ENCODE data around the gene SENP8.

SENP8 gene

GRCh38 chr15:72175186-72176044 lies 57.2 kb downstream of the SENP8 start:
- no peak for DNase-seq (ENCODE audit: low read depth, low spot score)

GRCh38 chr15:72176159-72176558 lies 58.0 kb downstream of the SENP8 start:
- no peak for DNase-seq (ENCODE audit: low read depth, low spot score)

DNA sequence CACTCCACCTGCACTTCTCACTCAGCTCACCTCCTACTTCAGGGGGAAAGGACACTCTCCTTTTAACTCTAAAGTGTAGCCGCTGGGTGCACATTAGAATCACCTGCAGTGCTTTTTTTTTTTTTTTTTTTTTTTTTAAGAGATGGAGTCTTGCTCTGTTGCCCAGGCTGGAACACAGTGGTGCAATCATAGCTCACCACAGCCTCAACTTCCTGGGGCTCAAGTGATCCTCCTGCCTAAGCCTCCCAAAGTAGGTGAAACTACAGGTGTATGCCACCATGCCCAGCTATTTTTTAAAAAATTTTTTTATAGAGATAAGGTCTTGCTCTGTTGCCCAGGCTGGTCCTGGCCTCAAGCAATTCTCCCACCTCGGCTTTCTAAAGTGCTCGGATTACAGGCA lies 58.5 kb downstream of the SENP8 start:
- DNase-seq (ENCODE audit: low read depth, low spot score) = no peak

DNA sequence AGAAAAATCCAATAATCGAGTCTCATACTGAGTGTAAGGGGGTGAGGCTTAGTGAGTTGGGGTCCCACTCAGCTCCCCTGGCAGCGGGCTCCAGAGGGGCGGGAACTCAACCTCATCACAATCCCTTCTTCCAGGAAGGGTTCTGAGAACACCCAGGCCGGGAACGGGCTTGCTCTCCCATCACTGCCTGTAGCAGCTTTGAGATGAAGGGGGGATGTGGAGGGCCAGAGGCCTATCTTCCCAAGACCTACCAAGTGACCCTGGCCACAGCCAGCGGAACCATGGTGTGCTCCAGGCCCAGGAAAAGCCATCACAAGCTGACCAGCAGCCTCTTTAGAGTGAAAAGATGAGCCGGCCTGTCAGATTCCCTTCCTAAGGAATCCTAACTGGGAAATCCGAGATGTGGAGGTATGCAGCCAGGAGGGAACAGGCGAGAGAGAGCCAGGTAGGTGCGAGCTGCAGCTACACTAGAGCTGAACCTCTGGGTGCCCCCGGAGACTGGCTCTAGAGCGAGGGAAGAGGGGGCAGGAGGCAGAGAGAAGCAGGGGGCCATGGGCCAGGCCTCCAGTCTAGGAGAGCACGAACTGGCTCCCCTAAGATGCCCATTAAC lies 60.9 kb downstream of the SENP8 start:
- DNase-seq (ENCODE audit: low read depth, low spot score) = no peak

DNA sequence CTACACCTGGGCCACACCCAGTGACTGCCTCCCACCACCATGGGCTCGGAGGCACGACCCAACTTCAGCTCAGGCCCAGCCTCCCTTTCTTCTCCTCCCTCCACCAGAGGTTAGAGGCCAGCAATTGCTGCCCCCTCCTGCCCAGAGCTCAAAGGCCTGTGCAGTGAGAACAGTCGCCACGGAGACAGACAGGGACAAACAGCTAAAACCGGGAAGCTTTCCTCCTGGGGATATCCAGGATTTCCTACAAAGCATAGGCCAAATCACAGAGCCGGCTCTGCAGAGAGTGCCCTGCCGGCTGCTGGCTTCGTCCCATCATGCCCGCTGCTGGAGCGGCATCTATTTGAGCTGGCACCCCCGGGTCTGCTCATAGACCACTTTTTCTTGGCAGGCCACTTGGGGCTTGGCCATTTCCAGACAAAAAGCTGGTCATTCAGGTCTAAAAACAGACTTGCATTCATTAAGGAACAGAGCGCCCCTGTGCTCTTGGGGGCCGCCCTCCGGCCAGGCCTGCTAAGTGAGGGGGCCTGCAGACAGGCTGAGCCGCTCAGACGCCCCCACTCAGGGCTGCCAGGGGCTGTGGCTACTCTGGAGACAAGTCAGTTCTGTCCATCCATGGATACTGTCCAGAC lies 61.9 kb downstream of the SENP8 start:
- peak; percentile 59 for DNase-seq (ENCODE audit: low read depth, low spot score)

DNA sequence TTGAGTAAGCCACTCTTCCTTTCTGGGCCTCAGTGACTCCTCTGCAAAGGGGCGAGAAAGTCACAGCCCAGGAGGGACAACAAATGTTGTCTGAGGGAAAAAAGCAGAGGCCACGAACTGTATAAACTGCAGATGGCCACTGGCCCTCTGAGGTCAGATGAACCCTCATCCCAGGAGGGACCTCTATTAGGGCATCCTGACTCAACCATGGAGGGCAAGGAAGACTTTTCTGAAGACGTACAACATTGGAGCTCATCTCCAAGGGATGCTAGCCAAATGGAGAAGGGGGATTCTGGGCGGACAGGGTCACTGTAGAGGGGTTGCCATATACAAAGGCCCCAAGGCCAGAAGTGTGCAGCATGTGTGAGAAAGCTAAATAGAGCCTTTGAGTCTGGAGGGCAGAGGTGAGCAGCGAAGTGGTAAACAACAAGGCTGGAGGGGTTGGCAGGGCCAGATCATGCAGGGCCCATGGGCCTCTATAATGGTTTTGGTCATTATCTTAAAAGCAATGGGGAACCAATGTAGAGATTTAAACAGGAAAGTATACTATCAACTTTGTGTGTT lies 62.6 kb downstream of the SENP8 start:
- DNase-seq (ENCODE audit: low read depth, low spot score) = no peak

DNA sequence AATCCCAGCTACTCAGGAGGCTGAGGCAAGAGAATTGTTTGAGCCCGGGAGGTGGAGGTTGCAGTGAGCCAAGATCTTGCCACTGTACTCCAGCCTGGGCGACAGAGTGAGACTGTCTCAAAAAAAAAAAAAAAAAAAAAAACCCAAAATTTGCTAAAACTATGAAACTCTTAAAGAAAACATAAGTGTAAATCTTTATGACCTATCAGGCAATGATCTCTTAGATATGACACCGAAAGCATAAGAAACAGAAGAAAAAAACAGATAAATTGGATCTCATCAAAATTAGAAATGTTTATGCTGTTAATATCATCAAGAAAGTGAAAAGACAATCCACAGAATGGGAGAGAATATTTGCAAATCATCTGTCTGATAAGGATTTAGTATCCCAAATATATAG lies 64.0 kb downstream of the SENP8 start:
- DNase-seq (ENCODE audit: low read depth, low spot score) = no peak

DNA sequence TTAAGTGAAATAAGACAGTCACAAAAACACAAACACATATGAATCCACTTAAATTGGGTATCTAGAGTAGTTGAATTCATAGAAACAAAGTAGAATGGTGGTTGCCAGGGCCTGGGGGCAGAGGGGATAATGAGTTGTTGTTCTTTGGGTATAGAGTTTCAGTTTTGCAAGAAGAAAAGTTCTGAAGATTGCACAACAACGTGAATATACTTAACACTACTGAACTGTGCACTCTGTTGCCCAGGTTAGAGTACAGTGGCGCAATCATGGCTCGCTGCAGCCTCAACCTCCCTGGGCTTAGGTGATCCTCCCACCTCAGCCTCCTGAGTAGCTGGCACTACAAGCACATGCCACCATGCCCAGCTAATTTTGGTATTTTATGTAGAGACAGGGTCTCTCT lies 64.5 kb downstream of the SENP8 start:
- no peak for DNase-seq (ENCODE audit: low read depth, low spot score)

DNA sequence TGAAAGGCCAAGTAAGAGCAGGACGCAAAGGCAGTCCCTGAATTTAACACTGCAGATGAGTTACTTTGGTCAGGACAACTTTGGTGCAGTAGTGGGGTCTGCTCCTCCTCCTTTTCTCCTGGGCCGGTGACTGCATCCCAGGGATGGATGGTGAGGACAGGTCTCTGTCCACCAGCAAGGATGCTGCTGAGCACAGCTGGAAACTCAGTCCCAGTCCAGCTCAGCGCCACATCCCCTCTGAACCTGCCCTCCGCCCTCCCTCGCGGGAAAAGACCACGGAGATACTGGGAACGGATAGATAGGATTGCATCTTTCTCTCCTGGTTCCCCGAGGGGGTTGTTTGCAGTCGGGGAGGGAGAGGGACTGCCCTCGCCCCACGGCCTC lies 65.6 kb downstream of the SENP8 start:
- DNase-seq (ENCODE audit: low read depth, low spot score) = no peak

DNA sequence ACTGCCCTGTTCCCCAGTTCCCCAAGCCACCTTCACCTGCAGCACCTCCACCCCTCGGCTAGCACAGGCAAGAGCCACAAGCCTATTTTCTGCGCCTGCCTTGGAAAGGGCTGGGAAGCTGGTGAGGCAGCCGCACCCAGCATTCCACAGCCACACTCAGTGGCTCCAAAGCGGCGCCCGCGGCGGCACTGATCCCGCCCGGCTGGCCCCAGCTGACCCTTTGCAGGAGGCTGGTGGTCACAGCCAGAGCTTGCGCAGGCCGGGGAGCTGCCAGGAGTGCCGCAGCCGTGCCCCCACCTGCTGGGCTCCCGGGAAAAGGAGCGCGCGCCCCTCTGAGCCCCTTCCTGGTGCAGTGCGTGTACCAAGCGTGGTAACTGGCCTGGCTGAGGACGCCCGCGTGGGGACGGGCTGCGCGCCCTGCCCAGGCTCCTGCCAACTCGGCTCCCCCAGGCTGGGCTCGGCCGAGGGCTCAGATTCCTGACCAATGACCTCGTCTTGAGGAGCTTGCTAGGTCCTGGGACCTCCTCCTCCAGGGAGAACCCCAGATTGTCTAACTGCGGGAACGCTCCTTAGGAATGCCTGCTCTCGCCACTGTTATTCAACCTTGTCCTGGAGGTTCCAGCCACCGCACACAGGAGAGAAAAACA lies 66.1 kb downstream of the SENP8 start:
- DNase-seq (ENCODE audit: low read depth, low spot score) = peak; percentile 90

DNA sequence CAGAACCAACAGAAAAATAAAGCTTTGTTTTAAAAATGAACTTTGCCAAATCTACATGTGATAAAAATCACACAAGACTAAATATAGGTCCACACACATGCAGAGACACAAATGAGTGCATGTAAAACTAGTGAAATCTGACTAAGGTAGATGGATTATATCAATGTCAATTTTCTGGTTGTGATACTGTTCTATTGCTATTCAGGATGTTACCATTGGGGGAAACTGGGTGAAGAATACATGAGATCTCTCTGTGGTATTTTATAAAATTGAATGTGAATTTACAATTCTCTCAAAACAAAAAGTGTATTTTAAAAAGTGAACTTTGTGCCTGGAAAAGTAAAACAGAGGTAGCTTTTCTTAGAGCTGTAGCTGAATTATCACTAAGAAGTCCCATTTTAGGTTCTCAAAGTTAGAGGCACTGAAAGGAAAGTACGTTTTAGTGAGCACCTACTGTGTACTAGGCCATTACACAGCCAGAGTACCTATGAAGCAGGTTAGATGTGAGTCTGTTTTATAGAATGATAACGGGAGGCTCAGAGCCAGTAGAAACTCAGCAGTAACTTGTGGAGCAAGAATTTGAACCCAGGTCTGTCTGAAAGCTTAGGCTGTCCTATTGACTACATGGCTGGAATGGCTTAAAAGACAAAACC lies 71.2 kb downstream of the SENP8 start:
- no peak for DNase-seq (ENCODE audit: low read depth, low spot score)

GRCh38 chr15:72192416-72192815 lies 74.2 kb downstream of the SENP8 start:
- no peak for DNase-seq (ENCODE audit: low read depth, low spot score)

Measured in astrocyte of the hippocampus (primary cell).